Peyer's patch (tissue), 4 donors: ENCODE measurements around the gene RHAG.
"Not testable (repeated sequence)": the region's sequence is repeated elsewhere in the genome, so short reads cannot be mapped to it uniquely, and the experiment has no call there.

Experiments used
- CTCF ChIP-seq, 6 experiments: fragments of 450-650 bp in 4 of 6; fragments of 200-600 bp in 2 of 6; sonication (generic) in 1 of 6; IDR thresholded peaks; one replicate each; pipeline ENCODE4 v1.5.1; 2017 to 2019; ENCODE audit warnings: antibody characterized with exemption in 6 of 6, mild to moderate bottlenecking in 3 of 6, moderate library complexity in 1 of 6
- POLR2A ChIP-seq, 2 donors: fragments of 450-650 bp; IDR thresholded peaks; one replicate each; pipeline ENCODE4 v1.5.1; 2017; ENCODE audit warnings: antibody characterized with exemption in 2 of 2, mild to moderate bottlenecking in 2 of 2, moderate library complexity in 2 of 2

- TF ChIP-seq CTCF, POLR2A (IDR thresholded peaks at IDR 0.05): not testable (repeated sequence)
Observed at GRCh38 chr6:49629485-49630088, 7.1 kb downstream of the RHAG start.
